Keratinocyte (primary cell): Measurements from ENCODE around the gene SH3PXD2B. TPM values are rescaled to one million over a fixed set of nuclear protein-coding genes. Genes with fewer than 3 reads are reported as not detected.
"Not testable (repeated sequence)": the region's sequence is repeated elsewhere in the genome, so short reads cannot be mapped to it uniquely, and the experiment has no call there.

Experiments
- DNase-seq: peaks from one replicate; pipeline ENCODE4 v3.0.0-alpha.2; 2011; ENCODE audit warnings: low read depth, missing footprints, low spot score
- FAIRE-seq: peaks from 2 replicates; lab custom pipeline; 2011; peaks lifted over from hg19 to GRCh38; lab: Jason Lieb, UNC
- H2AFZ ChIP-seq: 2 replicates; pipeline ENCODE4 v1.6.0; 2012; ENCODE audit warnings: low read length, control low read depth, inconsistent platforms; ENCODE audit not compliant: control insufficient read depth
- H3K27ac ChIP-seq: 2 replicates; pipeline ENCODE4 v1.5.1; 2011; ENCODE audit warnings: low read length; ENCODE audit not compliant: control insufficient read depth, insufficient read depth
- H3K27me3 ChIP-seq: 3 replicates; pipeline ENCODE4 v1.6.0; 2011; ENCODE audit warnings: low read length; ENCODE audit not compliant: control insufficient read depth, insufficient read depth; ENCODE audit errors: extremely low read depth
- H3K36me3 ChIP-seq, 2 experiments: 2 replicates in 1 of 2; 3 replicates in 1 of 2; pipeline ENCODE4 v1.5.1; 2011; ENCODE audit warnings: low read length in 2 of 2, mild to moderate bottlenecking in 1 of 2; ENCODE audit not compliant: control insufficient read depth in 2 of 2, insufficient read depth in 2 of 2; ENCODE audit errors: extremely low read depth in 1 of 2
- H3K4me1 ChIP-seq: 3 replicates; pipeline ENCODE4 v1.5.1; 2011; ENCODE audit warnings: low read length; ENCODE audit not compliant: control insufficient read depth, insufficient read depth; ENCODE audit errors: extremely low read depth
- H3K4me2 ChIP-seq: 3 replicates; pipeline ENCODE4 v1.6.0; 2011; ENCODE audit warnings: low read depth, low read length; ENCODE audit not compliant: control insufficient read depth, insufficient read depth; ENCODE audit errors: extremely low read depth
- H3K4me3 ChIP-seq, 3 experiments: fragments of 200-600 bp in 1 of 3; sonication (generic) in 1 of 3; 2 replicates in 2 of 3; 3 replicates in 1 of 3; pipeline ENCODE4 v1.5.1; 2011 to 2016; ENCODE audit warnings: low read length in 3 of 3, mild to moderate bottlenecking in 3 of 3, control low read depth in 2 of 3, inconsistent platforms in 1 of 3, low read depth in 1 of 3, mixed read lengths in 1 of 3, mixed run types in 1 of 3, moderate library complexity in 1 of 3; ENCODE audit not compliant: control insufficient read depth in 2 of 3, insufficient read depth in 2 of 3; ENCODE audit errors: extremely low read depth in 1 of 3
- H3K79me2 ChIP-seq: 2 replicates; pipeline ENCODE4 v1.6.0; 2012; ENCODE audit warnings: low read length; ENCODE audit not compliant: control insufficient read depth, insufficient read depth
- H3K9ac ChIP-seq: 3 replicates; pipeline ENCODE4 v1.6.0; 2011; ENCODE audit warnings: low read length; ENCODE audit not compliant: control insufficient read depth, insufficient read depth; ENCODE audit errors: extremely low read depth
- H3K9me1 ChIP-seq: 3 replicates; pipeline ENCODE4 v1.6.0; 2011; ENCODE audit warnings: low read length; ENCODE audit not compliant: control insufficient read depth, insufficient read depth; ENCODE audit errors: extremely low read depth
- H3K9me3 ChIP-seq: 2 replicates; pipeline ENCODE4 v1.5.1; 2012; ENCODE audit warnings: low read depth, low read length; ENCODE audit not compliant: control insufficient read depth
- H4K20me1 ChIP-seq: 3 replicates; pipeline ENCODE4 v1.6.0; 2011; ENCODE audit warnings: low read length; ENCODE audit not compliant: control insufficient read depth, insufficient read depth; ENCODE audit errors: extremely low read depth
- CTCF ChIP-seq, 3 experiments: IDR thresholded peaks in 1 of 3; conservative IDR thresholded peaks in 1 of 3; optimal IDR thresholded peaks in 1 of 3; 2 replicates in 2 of 3; 3 replicates in 1 of 3; pipeline versions ENCODE3 to v1.5.1; 2011; ENCODE audit warnings: low read length in 3 of 3, mild to moderate bottlenecking in 3 of 3, moderate library complexity in 2 of 3, control low read depth in 1 of 3, inconsistent platforms in 1 of 3; ENCODE audit not compliant: insufficient read depth in 2 of 3; ENCODE audit errors: extremely low read depth in 1 of 3
- EZH2 ChIP-seq: IDR thresholded peaks from one replicate; pipeline ENCODE4 v1.6.1; 2012; ENCODE audit warnings: inconsistent platforms, mild to moderate bottlenecking, low read length, moderate library complexity
- dilution Hi-C: fragments of 300-500 bp; cut with MboI; formaldehyde crosslinking; loops from one replicate; pipeline ENCODE4 v1.7.0; 2020; ENCODE audit warnings: low sequenced_read_pairs; ENCODE audit not compliant: extremely low pct_ligation_motif_present
- polyA plus RNA-seq, 5 experiments: library from polyadenylated mRNA; depleted of rRNA in 3 of 5; stranded (reverse) in 3 of 5; stranded (forward) in 1 of 5; unstranded in 1 of 5; fragments of >200 nt; gene quantifications; 1 replicate in 1 of 5; 2 replicates in 3 of 5; 3 replicates in 1 of 5; pipeline versions ENCODE4 v1.2.1 to v1.2.3, GENCODE V29; 2011 to 2012; ENCODE audit warnings: missing spikeins in 2 of 5, low read depth in 1 of 5, low replicate concordance in 1 of 5

The SH3PXD2B gene
- polyA plus RNA-seq, 1 donor (not counting 4 experiments of a cell fraction or from before 2014, with no cell fraction given): 17.3 TPM

GRCh38 chr5:172402531-172403188 is 51.7 kb downstream of the SH3PXD2B start:
- H3K27ac ChIP-seq: no peak overlapping the region

DNA sequence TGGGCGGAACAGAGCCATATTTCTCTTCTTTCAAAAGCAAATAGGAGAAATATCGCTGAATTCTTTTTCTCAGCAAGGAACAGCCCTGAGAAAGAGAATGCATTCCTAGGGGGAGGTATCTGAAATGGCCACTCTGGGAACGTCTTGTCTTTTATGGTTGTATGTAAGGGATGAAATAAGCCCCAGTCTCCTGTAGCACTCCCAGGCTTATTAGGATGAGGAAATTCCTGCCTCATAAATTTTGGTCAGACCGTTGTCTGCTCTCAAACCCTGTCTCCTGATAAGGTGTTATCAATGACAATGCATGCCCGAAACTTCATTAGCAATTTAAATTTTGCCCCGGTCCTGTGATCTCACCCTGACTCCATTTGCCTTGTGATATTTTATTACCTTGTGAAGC is 52.3 kb downstream of the SH3PXD2B start:
- H3K27ac ChIP-seq, H3K4me2 ChIP-seq, H3K79me2 ChIP-seq, DNase-seq, H3K9ac ChIP-seq, H4K20me1 ChIP-seq, H3K27me3 ChIP-seq, dilution Hi-C loops, H2AFZ ChIP-seq, H3K9me1 ChIP-seq, H3K4me1 ChIP-seq, H3K9me3 ChIP-seq, FAIRE-seq, H3K4me3 ChIP-seq: not testable (repeated sequence)
- peaks cover 5 to 12% of the 10 kb centered on the region in 2 experiments for H3K36me3 ChIP-seq

More at GRCh38 chr5:172402531-172403188, 51.7 kb downstream of the SH3PXD2B start:
- Histone ChIP-seq H3K36me3 (peaks cover 5 to 12% of the 10 kb centered on the region in 2 experiments), H3K27me3 (no peaks in the 10 kb centered on the region), H3K9ac (no peak overlapping the region), H3K4me1 (peaks cover 11% of the 10 kb centered on the region), H3K79me2 (no peaks in the 10 kb centered on the region), H2AFZ (no peak overlapping the region), H3K9me1 (peaks cover 2% of the 10 kb centered on the region), H3K4me2 (no peak overlapping the region), H3K9me3 (no peaks in the 10 kb centered on the region), H3K4me3 (no peak overlapping the region), H4K20me1 (no peaks in the 10 kb centered on the region)
- DNase-seq (no peak), FAIRE-seq (no peak)
- TF ChIP-seq EZH2: no peak
- TF ChIP-seq CTCF (optimal IDR thresholded peaks at IDR 0.05 in 1 of 3, IDR thresholded peaks at IDR 0.05 in 1 of 3, conservative IDR thresholded peaks at IDR 0.05 in 1 of 3; ENCODE audit: extremely low read depth in 1 of 3, insufficient read depth in 2 of 3, low read length in 3 of 3): no peak
- dilution Hi-C loops: no loop called here

GRCh38 chr5:172399826-172400225 is 54.5 kb downstream of the SH3PXD2B start:
- Histone ChIP-seq H4K20me1 (no peaks in the 10 kb centered on the region), H3K4me3 (no peak overlapping the region), H3K79me2 (no peaks in the 10 kb centered on the region), H3K27me3 (no peaks in the 10 kb centered on the region), H3K36me3 (peaks cover 0 to 8% of the 10 kb centered on the region in 2 experiments), H3K9me3 (no peaks in the 10 kb centered on the region), H3K4me1 (peaks cover 9% of the 10 kb centered on the region), H3K27ac (no peak overlapping the region), H2AFZ (no peak overlapping the region), H3K9me1 (no peaks in the 10 kb centered on the region), H3K4me2 (no peak overlapping the region), H3K9ac (no peak overlapping the region)
- DNase-seq (no peak), FAIRE-seq (no peak)
- TF ChIP-seq EZH2: no peak
- no peak for TF ChIP-seq CTCF (optimal IDR thresholded peaks at IDR 0.05 in 1 of 3, IDR thresholded peaks at IDR 0.05 in 1 of 3, conservative IDR thresholded peaks at IDR 0.05 in 1 of 3; ENCODE audit: extremely low read depth in 1 of 3, insufficient read depth in 2 of 3, low read length in 3 of 3)
- dilution Hi-C loops: no loop called here
